ENCODE results near the gene ALMS1.
"Not testable (repeated sequence)": the region's sequence is repeated elsewhere in the genome, so short reads cannot be mapped to it uniquely, and the experiment has no call there.

ALMS1 gene, protein sequence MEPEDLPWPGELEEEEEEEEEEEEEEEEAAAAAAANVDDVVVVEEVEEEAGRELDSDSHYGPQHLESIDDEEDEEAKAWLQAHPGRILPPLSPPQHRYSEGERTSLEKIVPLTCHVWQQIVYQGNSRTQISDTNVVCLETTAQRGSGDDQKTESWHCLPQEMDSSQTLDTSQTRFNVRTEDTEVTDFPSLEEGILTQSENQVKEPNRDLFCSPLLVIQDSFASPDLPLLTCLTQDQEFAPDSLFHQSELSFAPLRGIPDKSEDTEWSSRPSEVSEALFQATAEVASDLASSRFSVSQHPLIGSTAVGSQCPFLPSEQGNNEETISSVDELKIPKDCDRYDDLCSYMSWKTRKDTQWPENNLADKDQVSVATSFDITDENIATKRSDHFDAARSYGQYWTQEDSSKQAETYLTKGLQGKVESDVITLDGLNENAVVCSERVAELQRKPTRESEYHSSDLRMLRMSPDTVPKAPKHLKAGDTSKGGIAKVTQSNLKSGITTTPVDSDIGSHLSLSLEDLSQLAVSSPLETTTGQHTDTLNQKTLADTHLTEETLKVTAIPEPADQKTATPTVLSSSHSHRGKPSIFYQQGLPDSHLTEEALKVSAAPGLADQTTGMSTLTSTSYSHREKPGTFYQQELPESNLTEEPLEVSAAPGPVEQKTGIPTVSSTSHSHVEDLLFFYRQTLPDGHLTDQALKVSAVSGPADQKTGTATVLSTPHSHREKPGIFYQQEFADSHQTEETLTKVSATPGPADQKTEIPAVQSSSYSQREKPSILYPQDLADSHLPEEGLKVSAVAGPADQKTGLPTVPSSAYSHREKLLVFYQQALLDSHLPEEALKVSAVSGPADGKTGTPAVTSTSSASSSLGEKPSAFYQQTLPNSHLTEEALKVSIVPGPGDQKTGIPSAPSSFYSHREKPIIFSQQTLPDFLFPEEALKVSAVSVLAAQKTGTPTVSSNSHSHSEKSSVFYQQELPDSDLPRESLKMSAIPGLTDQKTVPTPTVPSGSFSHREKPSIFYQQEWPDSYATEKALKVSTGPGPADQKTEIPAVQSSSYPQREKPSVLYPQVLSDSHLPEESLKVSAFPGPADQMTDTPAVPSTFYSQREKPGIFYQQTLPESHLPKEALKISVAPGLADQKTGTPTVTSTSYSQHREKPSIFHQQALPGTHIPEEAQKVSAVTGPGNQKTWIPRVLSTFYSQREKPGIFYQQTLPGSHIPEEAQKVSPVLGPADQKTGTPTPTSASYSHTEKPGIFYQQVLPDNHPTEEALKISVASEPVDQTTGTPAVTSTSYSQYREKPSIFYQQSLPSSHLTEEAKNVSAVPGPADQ (N-terminal part only)

DNA sequence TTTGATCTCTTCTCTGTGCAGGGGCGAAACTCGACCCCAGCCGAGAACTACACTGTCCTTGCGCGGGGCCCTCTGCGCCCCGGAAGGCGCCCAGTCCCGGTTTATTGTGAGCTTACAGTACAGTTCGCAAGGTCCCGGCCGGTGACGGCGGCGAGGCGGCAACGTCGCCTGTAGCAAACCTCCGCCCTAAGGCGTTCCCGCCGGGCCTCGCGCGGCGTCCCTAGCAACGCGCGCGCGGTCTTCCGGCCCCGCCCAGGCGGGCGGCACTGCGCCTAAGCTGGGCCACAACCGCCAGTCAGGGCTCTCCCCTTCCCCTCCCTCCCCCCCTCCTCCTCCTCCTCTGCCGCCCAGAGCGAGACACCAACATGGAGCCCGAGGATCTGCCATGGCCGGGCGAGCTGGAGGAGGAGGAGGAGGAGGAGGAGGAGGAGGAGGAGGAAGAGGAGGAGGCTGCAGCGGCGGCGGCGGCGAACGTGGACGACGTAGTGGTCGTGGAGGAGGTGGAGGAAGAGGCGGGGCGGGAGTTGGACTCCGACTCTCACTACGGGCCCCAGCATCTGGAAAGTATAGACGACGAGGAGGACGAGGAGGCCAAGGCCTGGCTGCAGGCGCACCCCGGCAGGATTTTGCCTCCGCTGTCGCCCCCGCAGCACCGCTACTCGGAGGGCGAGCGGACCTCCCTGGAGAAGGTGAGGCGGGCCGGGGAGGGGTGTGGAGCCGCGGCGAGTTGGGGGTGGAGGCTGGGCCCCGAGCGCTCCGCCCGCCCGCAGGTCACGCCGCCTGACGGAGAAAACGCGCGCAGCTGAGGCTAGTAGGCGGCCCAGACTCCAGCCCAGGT, at the start of gene ALMS1:
Gene ALMS1, plus strand, starts transcription at position 333 of the 838 bp plus-strand sequence. Its CDS starts 33 bp downstream, at position 366.
- DNase-seq (ENCODE audit: low spot score) = peak; percentile 94

DNA sequence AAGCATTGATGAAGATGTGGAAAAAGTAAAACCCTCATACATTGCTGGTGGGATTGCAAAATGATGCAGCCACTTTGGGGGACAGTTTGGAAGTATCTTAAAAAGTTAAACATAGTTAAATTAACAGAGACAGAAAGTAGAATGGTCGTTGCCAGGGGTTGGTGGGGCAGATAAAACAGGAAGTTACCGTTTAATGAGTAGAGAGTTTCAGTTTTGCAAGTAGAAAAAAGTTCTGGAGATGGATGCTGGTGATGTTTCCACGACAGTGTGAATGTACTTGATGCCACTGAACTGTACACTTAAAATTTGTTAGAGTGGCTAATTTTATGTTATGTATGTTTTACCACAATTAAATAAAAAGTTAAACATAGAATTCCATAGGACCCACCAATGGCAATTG, 47.8 kb upstream of the ALMS1 start:
- no peak for DNase-seq (ENCODE audit: low spot score)

- no peak for DNase-seq (ENCODE audit: low spot score)
These were observed 46.4 kb upstream of the ALMS1 start for GRCh38 chr2:73339201-73339600.

DNA sequence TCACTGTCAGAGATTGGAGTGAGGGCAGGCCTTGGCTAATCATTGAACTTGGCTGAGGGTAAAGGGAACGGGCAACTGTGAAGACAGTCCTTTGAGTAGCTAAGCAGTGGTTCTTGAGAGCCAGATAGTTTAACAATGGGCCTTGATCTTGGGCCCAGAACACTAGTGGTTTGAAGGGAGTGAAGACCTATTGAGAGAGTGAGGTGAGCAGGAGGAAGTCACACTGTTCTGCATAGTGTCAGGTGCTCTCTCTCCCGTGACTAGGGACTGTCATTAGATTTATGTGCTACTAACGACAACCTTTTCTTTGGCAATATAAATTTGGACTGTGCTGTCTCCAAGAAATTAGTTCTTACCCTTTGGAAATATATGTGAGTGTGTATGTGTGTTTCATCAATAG, 44.6 kb upstream of the ALMS1 start:
- no peak for DNase-seq (ENCODE audit: low spot score)

DNA sequence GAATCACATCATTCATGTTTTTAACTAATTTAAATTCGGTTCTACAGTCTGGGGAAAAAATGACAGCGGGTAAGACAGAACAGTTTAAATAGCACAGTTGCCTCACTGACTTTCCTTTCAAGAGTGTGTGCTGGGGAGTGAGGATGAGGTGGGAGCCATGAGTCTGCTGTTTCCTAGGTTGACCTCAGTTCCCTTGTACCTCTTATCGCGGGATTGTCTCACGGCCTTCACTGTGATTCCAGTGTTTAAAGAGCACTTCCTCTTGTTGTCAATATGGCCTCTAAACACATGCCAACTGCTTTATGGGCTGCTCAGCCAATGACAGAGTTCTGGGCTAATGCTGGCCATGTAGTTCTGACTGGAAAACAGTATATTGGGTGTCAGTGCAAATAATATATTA, 41.6 kb upstream of the ALMS1 start:
- no peak for DNase-seq (ENCODE audit: low spot score)

GRCh38 chr2:73344747-73345146, 40.9 kb upstream of the ALMS1 start:
- DNase-seq (ENCODE audit: low spot score) = not testable (repeated sequence)

DNA sequence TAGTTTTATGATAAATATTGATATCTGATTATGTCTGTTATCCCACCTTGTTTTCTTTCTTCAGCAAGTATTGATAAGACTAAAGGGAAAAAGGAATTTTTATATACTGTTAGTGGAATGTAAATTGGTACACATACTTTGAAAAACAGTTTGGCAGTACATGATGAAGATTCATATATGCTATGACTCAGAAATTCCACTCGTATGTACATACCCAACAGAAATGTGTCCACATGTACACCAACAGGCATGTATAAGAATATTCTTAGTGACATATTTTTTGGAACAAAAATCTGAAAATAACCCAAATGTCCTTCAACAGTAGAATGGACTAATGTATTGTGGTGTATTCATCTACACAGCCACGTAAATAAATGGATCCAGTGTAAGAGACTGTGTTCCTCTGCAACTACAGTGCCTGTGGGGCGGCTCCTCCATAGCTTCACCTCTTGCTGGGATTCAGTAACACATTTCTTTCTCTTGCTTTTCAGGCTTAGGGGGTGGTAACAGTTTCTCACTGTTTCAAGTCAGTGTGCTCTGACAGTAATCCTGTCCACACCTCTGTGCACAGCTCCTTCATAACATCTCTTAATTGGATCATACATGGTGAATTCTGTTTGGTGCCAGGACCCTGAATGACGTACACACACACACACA, 35.5 kb upstream of the ALMS1 start:
- no peak for DNase-seq (ENCODE audit: low spot score)

DNA sequence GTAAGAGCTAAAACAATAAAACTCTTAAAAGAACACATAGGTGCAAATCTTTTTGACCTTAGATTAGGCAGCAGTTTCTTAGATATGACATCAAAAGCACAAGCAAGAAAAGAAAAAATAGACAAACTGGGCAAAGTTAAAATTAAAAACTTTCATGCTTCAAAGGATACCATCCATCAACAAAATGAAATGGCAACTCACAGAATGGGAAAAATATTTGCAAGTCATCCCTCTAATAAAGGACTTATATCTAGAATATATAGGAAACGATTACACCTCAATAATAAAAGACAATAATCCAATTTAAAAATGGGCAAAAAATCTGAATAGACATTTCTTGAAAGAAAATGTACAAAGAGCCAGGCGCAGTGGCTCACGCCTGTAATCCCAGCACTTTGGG, 29.5 kb upstream of the ALMS1 start:
- DNase-seq (ENCODE audit: low spot score) = no peak

DNA sequence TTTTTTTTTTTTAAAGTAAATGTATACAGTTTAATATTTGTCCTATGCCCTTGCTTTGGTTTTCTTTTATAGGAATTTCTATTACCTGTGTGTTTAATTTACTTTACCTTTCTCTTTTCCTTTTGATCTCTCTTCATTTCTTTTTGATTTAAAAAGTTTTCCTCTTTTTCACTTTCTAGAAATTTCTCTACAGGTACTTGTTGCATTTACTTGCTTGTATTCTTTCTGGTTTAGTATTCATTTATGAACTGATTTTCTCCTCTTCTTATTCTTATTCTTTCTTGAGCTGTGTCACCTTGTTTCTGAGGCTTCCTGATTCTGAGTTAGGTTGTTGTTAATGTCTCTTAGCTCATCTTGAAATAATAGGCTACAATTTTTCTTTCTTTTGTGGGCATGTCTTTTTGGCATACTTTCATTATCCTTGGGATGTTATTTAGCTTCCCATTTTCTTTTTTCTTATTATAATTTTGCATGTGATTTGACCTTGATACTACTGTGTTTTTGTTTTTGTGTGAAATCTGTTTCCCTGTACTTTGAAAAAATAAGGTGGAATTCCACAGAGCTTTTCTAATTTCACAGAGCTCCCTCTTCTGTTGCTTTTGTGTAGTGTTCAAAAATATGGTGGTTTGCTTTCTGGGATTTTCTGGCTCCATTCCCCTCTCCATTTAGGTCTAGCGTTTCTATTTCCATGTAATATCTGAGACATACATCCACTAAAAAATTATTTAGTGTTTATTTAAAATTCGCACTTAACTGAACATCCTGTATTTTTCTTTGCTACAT, 25.5 kb upstream of the ALMS1 start:
- no peak for DNase-seq (ENCODE audit: low spot score)

- no peak for DNase-seq (ENCODE audit: low spot score)
These were observed 19.6 kb upstream of the ALMS1 start for GRCh38 chr2:73366060-73366459.

DNA sequence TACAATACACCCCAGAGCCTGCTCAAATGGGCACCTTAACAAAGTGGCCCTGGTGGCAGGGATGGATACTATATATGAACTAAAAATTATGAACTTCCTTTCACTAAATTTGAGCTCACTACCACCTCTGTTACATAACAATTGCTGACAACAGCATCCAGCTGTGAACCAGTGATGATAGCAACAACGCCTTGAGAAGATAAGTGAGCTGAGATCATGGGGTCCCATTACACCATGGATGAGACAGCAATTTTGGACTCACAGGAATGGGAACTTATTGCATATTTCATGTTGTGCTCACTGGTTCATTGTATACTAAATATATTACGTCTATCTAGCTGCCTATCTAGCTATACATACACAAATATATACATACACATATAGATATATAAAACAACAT, 16.9 kb upstream of the ALMS1 start:
- DNase-seq (ENCODE audit: low spot score) = no peak

GRCh38 chr2:73370348-73370747, 15.3 kb upstream of the ALMS1 start:
- no peak for DNase-seq (ENCODE audit: low spot score)

GRCh38 chr2:73373344-73373743, 12.3 kb upstream of the ALMS1 start:
- no peak for DNase-seq (ENCODE audit: low spot score)

GRCh38 chr2:73374269-73374668, 11.4 kb upstream of the ALMS1 start:
- no peak for DNase-seq (ENCODE audit: low spot score)

GRCh38 chr2:73376681-73377080, 9.0 kb upstream of the ALMS1 start:
- DNase-seq (ENCODE audit: low spot score) = no peak

DNA sequence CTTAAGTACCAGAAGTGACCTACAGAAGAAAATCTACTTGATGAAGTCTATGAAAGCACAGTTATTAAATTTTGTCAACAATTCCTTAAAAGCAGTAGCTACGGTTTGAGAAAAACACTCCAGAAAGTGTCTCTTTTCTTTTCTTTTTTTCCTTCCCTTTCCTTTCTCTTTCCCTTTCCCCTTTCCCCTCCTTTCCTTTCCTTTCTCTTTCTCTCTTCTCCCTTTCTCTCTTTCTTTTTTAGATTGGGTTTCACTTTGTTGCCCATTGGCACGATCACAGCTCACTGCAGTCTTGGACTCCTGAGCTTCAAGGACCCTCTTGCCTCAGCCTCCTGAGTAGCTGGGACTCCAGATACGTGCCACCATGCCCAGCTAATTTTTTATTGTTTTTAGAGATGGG, 2.6 kb upstream of the ALMS1 start:
- no peak for DNase-seq (ENCODE audit: low spot score)

- DNase-seq (ENCODE audit: low spot score) = no peak
These were observed 523 bp upstream of the ALMS1 start for GRCh38 chr2:73385123-73385503.

DNA sequence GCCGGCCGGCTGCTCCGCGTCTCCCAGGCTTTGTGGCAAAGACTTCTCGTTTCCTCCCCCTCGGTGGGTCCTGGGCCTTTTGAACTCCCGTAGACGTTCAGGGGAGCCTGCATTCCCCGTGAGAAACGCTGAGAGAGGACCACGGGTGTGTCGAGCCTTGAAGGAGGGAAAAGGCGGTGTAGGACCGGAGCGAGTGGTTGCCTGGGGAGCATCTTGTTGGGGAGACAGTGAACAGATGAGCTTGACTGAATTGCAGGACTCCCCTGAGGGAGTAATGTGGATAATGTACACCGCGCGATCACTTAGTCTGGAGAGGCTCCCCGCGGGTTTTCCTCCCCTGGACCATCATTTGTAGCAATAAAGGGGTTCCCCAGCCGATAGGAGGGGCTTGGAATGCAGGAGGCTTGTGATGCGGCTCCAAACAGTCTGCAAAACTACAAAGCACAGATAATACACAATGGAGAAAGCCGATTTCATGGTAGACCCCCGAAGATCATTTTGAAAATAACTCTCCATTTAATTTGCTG, 769 bp downstream of the ALMS1 start:
- peak; percentile 6 for DNase-seq (ENCODE audit: low spot score)

- DNase-seq (ENCODE audit: low spot score) = no peak
These were observed 1.4 kb downstream of the ALMS1 start for GRCh38 chr2:73386894-73387636.
